Inflammatory macrophage (primary cell): ENCODE results near the gene DYNLL1.
"Not testable (repeated sequence)": the region's sequence is repeated elsewhere in the genome, so short reads cannot be mapped to it uniquely, and the experiment has no call there.

Source experiments
- DNase-seq, 2 donors: peaks; one replicate each; pipeline ENCODE4 v3.0.0-alpha.2; 2020 to 2022

The DYNLL1 gene

GRCh38 chr12:120519324-120519723, 23.4 kb downstream of the DYNLL1 start:
- not testable (repeated sequence) for DNase-seq

GRCh38 chr12:120522568-120522967, 26.7 kb downstream of the DYNLL1 start:
- DNase-seq = no peak

GRCh38 chr12:120528861-120529525, 33.1 kb downstream of the DYNLL1 start, which contains the start of gene COQ5:
Gene COQ5 (minus strand): TSS chr12:120529158. CDS start chr12:120529141, 17 bp downstream.
- peak; percentile 85 to 89 for DNase-seq

GRCh38 chr12:120529641-120530417, 33.9 kb downstream of the DYNLL1 start:
- peak; percentile 53 to 68 for DNase-seq

GRCh38 chr12:120530418-120530761, 34.5 kb downstream of the DYNLL1 start:
- DNase-seq = not testable (repeated sequence)

- no peak for DNase-seq
Observed at GRCh38 chr12:120532701-120533238, 36.9 kb downstream of the DYNLL1 start.

GRCh38 chr12:120534203-120534702, 38.3 kb downstream of the DYNLL1 start, which contains the start of gene RNF10:
Gene RNF10 (plus strand): TSS chr12:120534356. CDS start chr12:120534812, 456 bp downstream.
- DNase-seq = peak; percentile 83 to 87

GRCh38 chr12:120534703-120535655, 39.1 kb downstream of the DYNLL1 start:
- DNase-seq = peak; percentile 24 to 40

GRCh38 chr12:120536064-120536791, 40.3 kb downstream of the DYNLL1 start:
- no peak for DNase-seq

- no peak for DNase-seq
Observed at GRCh38 chr12:120537856-120538220, 41.9 kb downstream of the DYNLL1 start.

- peak; percentile 8 to 40 for DNase-seq
Observed at GRCh38 chr12:120538281-120539156, 42.6 kb downstream of the DYNLL1 start.

GRCh38 chr12:120539303-120539702, 43.4 kb downstream of the DYNLL1 start:
- DNase-seq = no peak

- peak; percentile 30 to 72 for DNase-seq
Observed at GRCh38 chr12:120540445-120540844, 44.5 kb downstream of the DYNLL1 start.

GRCh38 chr12:120542166-120542565, 46.3 kb downstream of the DYNLL1 start:
- no peak for DNase-seq

- no peak for DNase-seq
Observed at GRCh38 chr12:120544691-120545090, 48.8 kb downstream of the DYNLL1 start.

- no peak for DNase-seq
Observed at GRCh38 chr12:120546050-120546386, 50.1 kb downstream of the DYNLL1 start.
